ENCODE measurements around the gene CDK2. TPM values are rescaled to one million over a fixed set of nuclear protein-coding genes. Genes with fewer than 3 reads are reported as not detected.

Gene CDK2
- total and polyA plus RNA-seq, 9 of the 15 experiments (the other 6 are each of a cell fraction or from before 2014, with no cell fraction given) = 17.4 to 213 (median 109) TPM

DNA sequence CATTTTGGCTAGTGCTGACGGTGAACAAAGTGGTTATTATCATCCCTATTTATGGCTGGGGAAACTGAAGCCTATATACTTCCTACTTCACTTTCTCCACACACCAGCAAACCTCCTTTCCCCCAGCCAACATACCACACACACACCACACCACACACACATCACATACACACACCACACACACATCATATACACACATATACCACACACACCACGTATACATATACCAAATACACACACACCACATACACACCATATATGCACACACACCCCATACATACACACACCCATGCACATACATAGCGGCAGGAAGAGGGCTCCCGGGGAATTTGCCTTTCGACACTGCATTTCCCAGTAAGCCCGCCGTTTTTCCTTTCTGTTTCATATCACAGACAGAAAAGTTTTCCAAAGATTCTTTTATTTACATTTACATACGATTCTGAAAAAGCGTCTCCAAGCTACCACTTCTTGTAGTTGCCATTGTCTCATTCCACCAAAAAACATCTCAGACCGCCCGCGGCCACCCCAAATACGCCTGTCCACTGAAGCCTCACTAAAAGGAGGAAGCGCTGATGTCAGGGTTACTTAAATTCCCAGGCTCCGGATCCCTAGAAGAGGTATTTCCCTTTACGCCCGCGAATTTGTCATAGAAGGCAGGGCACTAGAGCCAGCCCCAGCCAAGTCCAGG is 6.4 kb downstream of the CDK2 start (continued):
- TF ChIP-seq MED1 (CRISPR knock-in tag; IDR thresholded peaks at IDR 0.05; ENCODE audit: borderline replicate concordance) = no peak
- no peak for TF ChIP-seq ILF3 (IDR thresholded peaks at IDR 0.05; ENCODE audit: borderline replicate concordance)
- TF ChIP-seq MCM5 (IDR thresholded peaks at IDR 0.05; ENCODE audit: low read depth) = no peak
- no peak for TF ChIP-seq ZFP36 (IDR thresholded peaks at IDR 0.05; ENCODE audit: low read depth, low read length, partially characterized antibody)
- TF ChIP-seq POLR2B (IDR thresholded peaks at IDR 0.05; ENCODE audit: low read depth, partially characterized antibody) = peak; percentile 85
- peak; percentile 81 for TF ChIP-seq DPF2 (IDR thresholded peaks at IDR 0.05)
- TF ChIP-seq, protein P1, sequence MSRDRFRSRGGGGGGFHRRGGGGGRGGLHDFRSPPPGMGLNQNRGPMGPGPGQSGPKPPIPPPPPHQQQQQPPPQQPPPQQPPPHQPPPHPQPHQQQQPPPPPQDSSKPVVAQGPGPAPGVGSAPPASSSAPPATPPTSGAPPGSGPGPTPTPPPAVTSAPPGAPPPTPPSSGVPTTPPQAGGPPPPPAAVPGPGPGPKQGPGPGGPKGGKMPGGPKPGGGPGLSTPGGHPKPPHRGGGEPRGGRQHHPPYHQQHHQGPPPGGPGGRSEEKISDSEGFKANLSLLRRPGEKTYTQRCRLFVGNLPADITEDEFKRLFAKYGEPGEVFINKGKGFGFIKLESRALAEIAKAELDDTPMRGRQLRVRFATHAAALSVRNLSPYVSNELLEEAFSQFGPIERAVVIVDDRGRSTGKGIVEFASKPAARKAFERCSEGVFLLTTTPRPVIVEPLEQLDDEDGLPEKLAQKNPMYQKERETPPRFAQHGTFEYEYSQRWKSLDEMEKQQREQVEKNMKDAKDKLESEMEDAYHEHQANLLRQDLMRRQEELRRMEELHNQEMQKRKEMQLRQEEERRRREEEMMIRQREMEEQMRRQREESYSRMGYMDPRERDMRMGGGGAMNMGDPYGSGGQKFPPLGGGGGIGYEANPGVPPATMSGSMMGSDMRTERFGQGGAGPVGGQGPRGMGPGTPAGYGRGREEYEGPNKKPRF (IDR thresholded peaks at IDR 0.05; ENCODE audit: low read depth, low read length) = no peak
- TF ChIP-seq NCOR1 (IDR thresholded peaks at IDR 0.05) = peak; percentile 76
- TF ChIP-seq CREB3L1 (IDR thresholded peaks at IDR 0.05; ENCODE audit: borderline replicate concordance, low read depth) = no peak
- TF ChIP-seq HOXB6 (CRISPR knock-in tag; IDR thresholded peaks at IDR 0.05; ENCODE audit: borderline replicate concordance) = no peak
- 0 out of 2 replicates have a peak, but pooled peaks have one; percentile 14 for TF ChIP-seq ZNF583 (CRISPR knock-in tag; IDR thresholded peaks at IDR 0.05)
- peak in 1 of 2 experiments; percentile 96; a peak in 2 of 4 replicates for TF ChIP-seq HDAC1 (IDR thresholded peaks at IDR 0.05)
- no peak for TF ChIP-seq ZFX (CRISPR knock-in tag; IDR thresholded peaks at IDR 0.05)
- TF ChIP-seq, protein P2, sequence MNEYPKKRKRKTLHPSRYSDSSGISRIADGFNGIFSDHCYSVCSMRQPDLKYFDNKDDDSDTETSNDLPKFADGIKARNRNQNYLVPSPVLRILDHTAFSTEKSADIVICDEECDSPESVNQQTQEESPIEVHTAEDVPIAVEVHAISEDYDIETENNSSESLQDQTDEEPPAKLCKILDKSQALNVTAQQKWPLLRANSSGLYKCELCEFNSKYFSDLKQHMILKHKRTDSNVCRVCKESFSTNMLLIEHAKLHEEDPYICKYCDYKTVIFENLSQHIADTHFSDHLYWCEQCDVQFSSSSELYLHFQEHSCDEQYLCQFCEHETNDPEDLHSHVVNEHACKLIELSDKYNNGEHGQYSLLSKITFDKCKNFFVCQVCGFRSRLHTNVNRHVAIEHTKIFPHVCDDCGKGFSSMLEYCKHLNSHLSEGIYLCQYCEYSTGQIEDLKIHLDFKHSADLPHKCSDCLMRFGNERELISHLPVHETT (CRISPR knock-in tag; conservative IDR thresholded peaks at IDR 0.05 in 1 of 2, IDR thresholded peaks at IDR 0.05 in 1 of 2) = no peak
- TF ChIP-seq GATAD2B (IDR thresholded peaks at IDR 0.05; ENCODE audit: borderline replicate concordance) = no peak
- no peak for TF ChIP-seq GABPB1 (CRISPR knock-in tag; IDR thresholded peaks at IDR 0.05)
- TF ChIP-seq, protein P3, sequence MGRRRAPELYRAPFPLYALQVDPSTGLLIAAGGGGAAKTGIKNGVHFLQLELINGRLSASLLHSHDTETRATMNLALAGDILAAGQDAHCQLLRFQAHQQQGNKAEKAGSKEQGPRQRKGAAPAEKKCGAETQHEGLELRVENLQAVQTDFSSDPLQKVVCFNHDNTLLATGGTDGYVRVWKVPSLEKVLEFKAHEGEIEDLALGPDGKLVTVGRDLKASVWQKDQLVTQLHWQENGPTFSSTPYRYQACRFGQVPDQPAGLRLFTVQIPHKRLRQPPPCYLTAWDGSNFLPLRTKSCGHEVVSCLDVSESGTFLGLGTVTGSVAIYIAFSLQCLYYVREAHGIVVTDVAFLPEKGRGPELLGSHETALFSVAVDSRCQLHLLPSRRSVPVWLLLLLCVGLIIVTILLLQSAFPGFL (CRISPR knock-in tag; IDR thresholded peaks at IDR 0.05) = no peak
- no peak for TF ChIP-seq ZNF280B (CRISPR knock-in tag; IDR thresholded peaks at IDR 0.05)
